Measurements from ENCODE around the gene RASA3. TPM values are rescaled to one million over a fixed set of nuclear protein-coding genes. Genes with fewer than 3 reads are reported as not detected.

Gene RASA3
- total RNA-seq, 6 experiments from 2014 or later: 3.5 to 7.9 (median 4.6) TPM

DNA sequence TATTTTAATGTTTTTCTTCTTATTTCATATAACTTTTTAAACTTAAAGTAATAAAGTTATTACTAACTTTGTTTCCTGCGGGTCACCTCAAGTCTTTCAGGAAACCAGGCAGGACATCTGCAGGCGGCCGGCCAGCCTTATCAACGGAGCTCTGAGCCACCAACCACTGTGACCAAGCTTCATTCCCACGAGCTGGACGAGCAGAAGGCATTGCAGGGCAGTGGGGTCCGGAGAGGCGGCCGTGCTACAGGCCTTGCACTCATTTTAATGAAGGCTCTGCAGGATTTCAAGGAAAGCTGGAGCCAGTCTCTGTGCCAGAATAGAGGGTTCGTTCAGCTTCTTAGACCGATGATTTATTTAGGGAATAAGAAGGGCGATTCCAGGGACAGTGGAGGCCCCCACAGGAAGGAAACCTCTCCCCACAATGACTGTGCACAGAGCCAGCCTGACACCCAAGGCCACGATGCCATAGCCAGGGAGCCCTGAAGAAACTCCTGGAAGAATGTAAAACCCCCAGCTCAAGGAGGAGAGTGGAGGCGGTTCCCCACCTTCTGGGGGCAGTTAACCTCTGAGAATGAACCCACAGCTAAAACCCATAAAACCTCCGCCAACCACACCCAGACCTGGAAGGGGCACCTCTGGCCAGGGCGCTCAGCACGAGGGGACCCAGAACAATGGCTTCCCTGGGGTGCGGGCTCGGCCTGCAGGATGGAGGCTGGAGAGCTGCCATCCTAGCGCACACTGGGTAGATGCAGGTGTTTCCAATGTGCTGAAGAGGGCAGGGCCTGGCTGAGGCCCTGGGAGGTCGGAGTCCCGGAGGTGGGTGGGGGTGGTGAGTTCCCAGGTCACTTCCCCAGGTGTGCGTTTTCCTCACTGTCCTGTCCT is 75.0 kb downstream of the RASA3 start:
- WGBS (ENCODE audit: insufficient coverage, low coverage, low lambda C conversion rate, missing lambda C conversion rate): 34% methylated on average over 13 of the region's 23 CpGs
- no peaks in the 10 kb centered on the region for H3K36me3 ChIP-seq
- ATAC-seq (peak; percentile 26 to 50 (median 37)), DNase-seq (no peak)
- no peak for TF ChIP-seq POLR2A (IDR thresholded peaks at IDR 0.05)
- TF ChIP-seq, protein P1, sequence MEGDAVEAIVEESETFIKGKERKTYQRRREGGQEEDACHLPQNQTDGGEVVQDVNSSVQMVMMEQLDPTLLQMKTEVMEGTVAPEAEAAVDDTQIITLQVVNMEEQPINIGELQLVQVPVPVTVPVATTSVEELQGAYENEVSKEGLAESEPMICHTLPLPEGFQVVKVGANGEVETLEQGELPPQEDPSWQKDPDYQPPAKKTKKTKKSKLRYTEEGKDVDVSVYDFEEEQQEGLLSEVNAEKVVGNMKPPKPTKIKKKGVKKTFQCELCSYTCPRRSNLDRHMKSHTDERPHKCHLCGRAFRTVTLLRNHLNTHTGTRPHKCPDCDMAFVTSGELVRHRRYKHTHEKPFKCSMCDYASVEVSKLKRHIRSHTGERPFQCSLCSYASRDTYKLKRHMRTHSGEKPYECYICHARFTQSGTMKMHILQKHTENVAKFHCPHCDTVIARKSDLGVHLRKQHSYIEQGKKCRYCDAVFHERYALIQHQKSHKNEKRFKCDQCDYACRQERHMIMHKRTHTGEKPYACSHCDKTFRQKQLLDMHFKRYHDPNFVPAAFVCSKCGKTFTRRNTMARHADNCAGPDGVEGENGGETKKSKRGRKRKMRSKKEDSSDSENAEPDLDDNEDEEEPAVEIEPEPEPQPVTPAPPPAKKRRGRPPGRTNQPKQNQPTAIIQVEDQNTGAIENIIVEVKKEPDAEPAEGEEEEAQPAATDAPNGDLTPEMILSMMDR (IDR thresholded peaks at IDR 0.05): no peak
- H3K27ac ChIP-seq: no peak overlapping the region
- no peaks in the 10 kb centered on the region for H3K4me1 ChIP-seq
- H3K4me3 ChIP-seq: no peak overlapping the region
- intact Hi-C loops (cut with DNase I): no loop called here
- no peaks in the 10 kb centered on the region for H3K9me3 ChIP-seq
- H3K27me3 ChIP-seq: no peaks in the 10 kb centered on the region

DNA sequence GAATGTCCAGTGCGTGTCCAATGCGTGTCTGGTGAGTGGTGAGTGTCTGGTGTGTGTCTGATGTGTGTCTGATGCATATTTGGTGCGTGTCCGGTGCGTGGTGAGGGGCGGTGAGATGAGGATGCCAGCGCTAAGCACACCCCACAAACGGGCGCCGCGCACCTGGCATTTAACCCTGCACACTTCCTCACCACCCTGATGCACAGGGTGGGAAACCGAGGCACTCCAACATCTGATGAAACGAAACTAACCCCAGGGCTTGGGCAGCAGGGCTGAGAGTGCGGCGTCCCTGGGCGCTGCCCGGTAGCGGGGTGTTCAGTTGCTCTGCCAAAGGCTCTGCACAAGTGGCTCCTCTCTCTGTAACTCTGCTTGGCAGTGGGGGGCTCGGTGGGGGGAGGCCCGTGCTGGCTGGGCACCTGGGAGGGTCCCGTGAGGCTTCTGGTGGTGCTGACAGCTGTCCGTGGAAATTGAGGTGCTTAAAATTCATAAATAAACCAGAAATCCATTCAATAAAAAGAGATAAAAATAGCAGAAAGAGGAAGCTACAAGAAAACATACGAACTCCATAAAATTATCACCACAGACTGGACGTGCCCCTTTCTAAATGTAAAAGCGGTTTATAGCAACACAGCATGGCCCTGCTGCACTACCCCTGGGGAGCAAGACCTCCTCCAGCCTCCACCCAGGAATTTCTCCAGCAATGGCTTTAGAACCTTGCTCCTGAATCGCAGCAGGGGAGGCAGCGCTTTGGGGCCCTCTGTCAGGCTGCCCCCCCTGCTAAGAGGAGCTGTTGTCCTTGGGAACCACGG is 76.0 kb downstream of the RASA3 start:
- no peaks in the 10 kb centered on the region for H3K4me1 ChIP-seq
- H3K27me3 ChIP-seq: no peaks in the 10 kb centered on the region
- no peak overlapping the region for H3K27ac ChIP-seq
- no peak for TF ChIP-seq POLR2A (IDR thresholded peaks at IDR 0.05)
- TF ChIP-seq, protein P1 (IDR thresholded peaks at IDR 0.05): no peak
- DNase-seq (no peak), ATAC-seq (no peak)
- no peaks in the 10 kb centered on the region for H3K36me3 ChIP-seq
- H3K4me3 ChIP-seq: no peak overlapping the region
- no peaks in the 10 kb centered on the region for H3K9me3 ChIP-seq
- intact Hi-C loops (cut with DNase I): no loop called here
- 77% methylated on average over 19 of the region's 28 CpGs for whole genome bisulfite sequencing (ENCODE audit: insufficient coverage, low coverage, low lambda C conversion rate, missing lambda C conversion rate)

DNA sequence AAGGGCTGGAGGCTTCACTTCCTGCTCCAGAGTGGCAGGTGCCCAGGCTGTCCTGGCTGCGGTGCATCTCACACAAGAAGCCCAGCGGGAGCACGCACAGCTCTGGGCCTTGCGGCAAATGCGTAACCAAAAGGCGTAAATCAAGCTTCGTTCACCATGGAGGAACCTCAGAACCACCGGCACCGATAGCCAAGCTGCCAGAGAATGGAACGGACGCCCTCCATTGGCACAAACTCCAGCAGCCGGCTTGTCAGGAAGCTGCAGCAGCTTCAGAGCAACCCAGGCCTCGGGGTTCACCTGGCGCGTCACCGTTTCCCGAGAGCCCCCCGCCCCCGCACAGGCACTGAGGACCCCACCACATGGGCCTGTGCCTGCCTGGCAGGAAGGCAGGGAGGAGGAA is 76.7 kb downstream of the RASA3 start:
- 85% methylated on average over 4 of the region's 19 CpGs for WGBS (ENCODE audit: insufficient coverage, low coverage, low lambda C conversion rate, missing lambda C conversion rate)
- Histone ChIP-seq H3K4me3 (no peak overlapping the region), H3K27ac (no peak overlapping the region), H3K27me3 (no peaks in the 10 kb centered on the region), H3K36me3 (no peaks in the 10 kb centered on the region), H3K4me1 (no peaks in the 10 kb centered on the region), H3K9me3 (no peaks in the 10 kb centered on the region)
- no peak for DNase-seq
- intact Hi-C loops (cut with DNase I): no loop called here
- ATAC-seq: no peak
- TF ChIP-seq, protein P1 (IDR thresholded peaks at IDR 0.05): no peak
- TF ChIP-seq POLR2A (IDR thresholded peaks at IDR 0.05): no peak

DNA sequence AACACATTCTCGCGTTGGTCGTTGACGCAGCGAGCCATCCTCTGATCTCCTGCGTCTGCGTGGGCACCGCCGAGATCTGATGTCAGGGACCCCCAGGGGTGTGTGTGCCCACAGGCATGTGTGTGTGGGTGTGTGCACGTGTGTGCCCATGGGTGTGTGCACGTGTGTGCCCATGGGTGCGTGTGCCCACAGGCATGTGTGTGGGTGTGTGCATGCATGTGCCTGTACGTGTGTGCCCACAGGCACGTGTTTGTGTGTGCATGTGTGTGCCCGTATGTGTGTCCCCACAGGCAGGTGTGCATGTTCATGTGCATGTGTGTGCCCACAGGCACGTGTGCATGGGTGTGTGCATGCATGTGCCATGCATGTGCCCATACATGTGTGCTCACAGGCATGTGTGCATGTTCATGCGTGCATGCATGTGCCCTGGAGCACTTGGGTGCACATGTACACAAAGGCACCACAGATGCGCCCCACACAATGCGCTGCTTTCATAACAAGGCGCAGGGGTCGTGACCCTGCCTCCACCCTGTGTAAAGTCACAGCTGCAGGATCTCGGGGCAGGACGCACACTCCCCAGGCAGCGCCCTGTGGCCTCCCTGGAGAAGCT is 77.5 kb downstream of the RASA3 start:
- Histone ChIP-seq H3K9me3 (no peaks in the 10 kb centered on the region), H3K36me3 (no peaks in the 10 kb centered on the region), H3K27me3 (no peaks in the 10 kb centered on the region), H3K4me3 (no peak overlapping the region), H3K4me1 (no peaks in the 10 kb centered on the region), H3K27ac (no peak overlapping the region)
- intact Hi-C loops (cut with DNase I): no loop called here
- no peak for DNase-seq
- 92% methylated on average over 10 of the region's 24 CpGs for WGBS (ENCODE audit: insufficient coverage, low coverage, low lambda C conversion rate, missing lambda C conversion rate)
- no peak for ATAC-seq
- TF ChIP-seq, protein P1 (IDR thresholded peaks at IDR 0.05): no peak
- no peak for TF ChIP-seq POLR2A (IDR thresholded peaks at IDR 0.05)

Data from right lobe of liver (tissue), 6 donors.